ENCODE measurements around the gene UGT1A7.
"Not testable (repeated sequence)": the region's sequence is repeated elsewhere in the genome, so short reads cannot be mapped to it uniquely, and the experiment has no call there.

The UGT1A7 gene

DNA sequence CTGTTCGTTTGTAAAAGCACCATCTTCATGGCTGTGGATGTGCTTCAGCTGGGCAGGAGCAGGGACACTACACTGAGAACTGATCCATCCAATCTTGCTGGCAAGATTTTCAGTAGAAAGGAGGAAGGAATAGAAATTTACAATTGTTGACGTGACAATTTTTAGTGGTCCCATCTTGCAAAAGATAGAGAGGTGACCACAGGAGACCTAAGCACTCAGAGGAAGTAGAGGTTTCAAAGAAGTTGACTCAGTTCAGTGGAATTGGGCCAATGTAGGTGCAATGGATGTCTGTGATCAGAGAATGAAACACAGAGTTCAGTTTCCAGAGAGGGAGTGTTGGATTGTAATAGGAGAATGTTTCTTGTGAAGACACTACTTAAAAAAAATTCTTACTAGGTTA lies 32.4 kb downstream of the UGT1A7 start:
- DNase-seq: no peak

DNA sequence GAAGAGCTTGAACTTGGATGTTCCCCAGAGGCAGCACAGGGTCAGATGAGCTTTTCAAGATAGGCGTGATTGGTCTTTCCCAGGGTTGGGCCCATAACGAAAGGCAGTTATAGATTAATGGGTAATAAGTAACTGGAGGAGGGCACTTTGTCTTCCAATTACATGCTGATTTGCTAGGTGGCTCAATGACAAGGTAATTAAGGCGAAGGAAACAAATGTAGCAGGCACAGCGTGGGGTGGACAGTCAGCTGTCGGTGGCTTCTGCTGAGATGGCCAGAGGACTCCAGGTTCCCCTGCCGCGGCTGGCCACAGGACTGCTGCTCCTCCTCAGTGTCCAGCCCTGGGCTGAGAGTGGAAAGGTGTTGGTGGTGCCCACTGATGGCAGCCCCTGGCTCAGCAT lies 36.9 kb downstream of the UGT1A7 start, which contains the start of gene UGT1A4:
TSS of gene UGT1A4 (plus strand) at position 185 of the 400 bp plus-strand sequence. CDS start at position 270, 85 bp downstream.
- DNase-seq: no peak

DNA sequence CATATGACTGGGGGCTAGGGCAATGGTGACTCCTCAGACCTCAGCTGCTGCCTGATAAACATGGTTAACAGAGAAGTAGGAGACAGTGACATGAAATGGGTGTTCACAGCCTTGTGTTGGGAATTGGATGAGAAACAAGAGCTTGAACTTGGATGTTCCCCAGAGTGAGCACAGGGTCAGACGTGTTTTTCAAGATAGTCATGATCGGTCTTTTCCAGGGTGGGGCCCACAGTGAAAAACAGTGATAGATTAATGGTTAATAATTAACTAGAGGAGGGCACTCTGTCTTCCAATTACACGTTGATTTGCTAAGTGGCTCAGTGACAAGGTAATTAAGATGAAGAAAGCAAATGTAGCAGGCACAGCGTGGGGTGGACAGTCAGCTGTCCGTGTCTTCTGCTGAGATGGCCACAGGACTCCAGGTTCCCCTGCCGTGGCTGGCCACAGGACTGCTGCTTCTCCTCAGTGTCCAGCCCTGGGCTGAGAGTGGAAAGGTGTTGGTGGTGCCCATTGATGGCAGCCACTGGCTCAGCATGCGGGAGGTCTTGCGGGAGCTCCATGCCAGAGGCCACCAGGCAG lies 47.1 kb downstream of the UGT1A7 start, which contains the start of gene UGT1A3:
TSS of gene UGT1A3 (plus strand) at position 320 of the 579 bp plus-strand sequence. CDS start at position 405, 85 bp downstream.
- DNase-seq: no peak

DNA sequence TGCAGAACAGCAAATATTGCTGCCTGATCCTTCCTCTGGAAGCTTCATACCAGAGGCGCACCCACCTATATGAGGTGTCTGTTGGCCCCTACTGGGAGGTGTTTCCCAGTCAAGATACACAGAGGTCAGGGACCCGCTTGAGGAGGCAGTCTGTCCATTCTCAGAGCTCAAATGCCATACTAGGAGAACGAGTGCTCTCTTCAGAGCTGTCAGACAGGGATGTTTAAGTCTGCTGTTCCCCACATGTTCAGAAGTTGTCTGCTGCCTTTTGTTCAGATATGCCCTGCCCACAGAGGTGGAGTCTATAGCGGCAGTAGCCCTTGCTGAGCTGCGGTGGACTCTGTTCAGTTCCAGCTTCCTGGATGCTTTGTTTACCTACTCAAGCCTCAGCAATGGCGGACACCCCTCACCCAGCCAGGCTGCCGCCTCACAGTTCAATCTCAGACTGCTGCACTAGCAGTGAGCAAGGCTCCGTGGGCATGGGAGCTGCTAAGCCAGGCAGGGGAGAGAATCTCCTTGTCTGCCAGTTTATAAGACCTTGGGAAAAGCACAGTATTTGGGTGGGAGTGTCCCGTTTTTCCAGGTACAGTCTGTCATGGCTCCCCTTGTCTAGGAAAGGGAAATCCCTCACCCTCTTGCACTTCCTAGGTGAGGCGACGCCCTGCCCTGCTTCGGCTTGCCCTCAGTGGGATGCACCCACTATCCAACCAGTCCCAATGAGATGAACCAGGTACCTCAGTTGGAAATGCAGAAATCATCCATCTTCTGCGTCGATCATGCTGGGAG lies 55.4 kb downstream of the UGT1A7 start:
- DNase-seq: not testable (repeated sequence)

DNA sequence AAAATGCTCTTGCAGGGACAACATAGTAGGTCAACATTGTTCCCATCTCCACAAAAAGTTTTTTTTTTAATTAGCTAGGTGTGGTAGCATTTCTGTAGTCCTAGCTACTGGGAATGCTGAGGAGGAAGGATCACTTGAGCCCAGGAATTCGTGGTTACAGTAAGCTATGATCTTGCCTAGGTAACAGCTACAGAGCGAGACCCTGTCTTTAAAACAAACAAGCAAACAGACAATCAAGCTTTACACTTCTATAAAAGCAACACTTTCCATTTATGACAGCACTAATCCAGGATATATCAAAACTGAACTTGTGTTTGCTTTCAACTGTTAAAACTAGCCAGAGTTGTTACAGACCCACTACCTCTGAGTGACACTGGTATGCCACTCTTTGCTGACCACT lies 59.2 kb downstream of the UGT1A7 start:
- DNase-seq: no peak

DNA sequence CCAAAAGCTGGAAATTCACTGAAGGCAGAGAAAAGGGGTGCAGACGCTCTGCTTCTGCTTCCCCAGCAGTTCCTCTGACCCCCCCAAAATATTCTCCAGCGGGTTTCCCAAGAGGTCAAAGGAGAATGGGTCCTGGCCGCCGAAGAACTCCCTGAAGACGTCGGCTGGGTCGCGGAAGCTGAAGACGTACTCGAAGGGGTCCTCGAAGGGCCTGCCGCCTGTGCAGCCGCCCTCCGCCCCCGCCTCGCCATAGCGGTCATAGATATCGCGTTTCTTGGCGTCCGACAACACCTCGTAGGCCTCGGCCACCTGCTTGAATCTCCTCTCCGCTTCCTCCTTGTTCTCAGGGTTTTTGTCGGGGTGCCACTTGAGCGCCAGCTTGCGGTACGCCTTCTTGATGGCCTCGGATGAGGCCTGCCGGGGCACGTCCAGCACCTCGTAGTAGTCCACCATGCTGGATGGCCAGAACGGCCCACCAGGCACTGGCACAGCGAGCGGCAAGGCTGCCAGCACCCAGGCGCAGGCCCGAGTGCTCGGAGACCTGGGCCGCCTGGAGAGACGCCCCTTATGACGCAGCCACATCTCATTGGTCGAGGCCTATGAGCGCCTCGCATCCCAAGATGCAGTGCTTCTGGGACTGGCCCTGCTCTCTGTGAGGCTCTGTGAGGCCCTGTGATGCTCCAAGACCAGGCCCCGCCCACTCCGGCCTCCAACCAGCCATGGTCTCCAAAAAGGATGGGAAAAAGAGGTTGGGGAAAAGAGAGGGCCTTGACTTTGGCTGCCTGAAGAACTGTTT lies 62.0 kb downstream of the UGT1A7 start:
- no peak for DNase-seq

DNA sequence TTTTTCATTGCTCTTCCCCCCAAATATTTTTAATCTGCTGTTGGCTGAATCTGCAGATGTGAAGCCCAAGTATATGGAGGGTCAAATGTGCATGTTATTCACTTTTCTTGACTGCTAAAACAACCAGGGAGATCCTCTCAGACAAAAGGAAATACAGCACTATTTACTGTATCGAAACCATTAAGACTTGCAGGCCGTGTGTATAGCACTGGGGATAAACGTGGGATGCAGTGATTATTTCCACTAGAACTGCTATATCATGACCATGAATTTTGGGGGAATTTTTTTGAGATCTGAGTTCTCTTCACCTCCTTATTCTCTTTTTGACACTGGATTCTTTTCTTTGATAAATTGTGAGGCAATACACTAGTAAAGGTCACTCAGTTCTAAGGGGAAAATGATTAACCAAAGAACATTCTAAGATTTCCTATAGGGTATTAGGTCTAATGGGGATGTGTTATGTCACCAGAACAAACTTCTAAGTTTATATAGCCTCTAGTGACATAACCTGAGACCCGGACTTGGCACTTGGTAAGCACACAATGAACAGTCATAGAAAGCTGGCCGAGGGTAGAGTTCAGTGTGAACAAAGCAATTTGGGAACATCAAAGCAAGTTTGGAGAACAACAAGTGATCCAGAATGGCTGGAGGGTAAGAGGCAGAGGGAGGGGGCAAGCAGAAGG lies 63.5 kb downstream of the UGT1A7 start:
- no peak for DNase-seq

DNA sequence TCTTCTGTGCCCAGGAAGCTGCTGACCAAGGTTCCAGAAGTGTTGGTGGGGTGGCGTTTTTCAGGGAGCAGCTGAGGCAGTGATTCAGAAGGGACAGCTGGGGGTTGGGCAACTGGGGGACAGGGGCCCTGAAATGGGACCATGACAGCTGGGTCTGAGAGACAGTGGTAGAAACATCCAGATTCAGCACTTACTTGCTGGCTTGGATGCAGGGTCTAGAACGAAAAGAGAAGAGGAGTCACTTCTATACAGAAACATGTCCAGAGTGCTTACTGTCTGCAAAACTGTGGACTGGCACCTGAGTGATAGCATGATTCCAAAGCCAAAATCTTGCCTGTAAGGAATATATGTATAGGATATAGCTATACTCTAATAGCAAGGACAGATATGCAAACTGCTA lies 64.1 kb downstream of the UGT1A7 start:
- not testable (repeated sequence) for DNase-seq

DNA sequence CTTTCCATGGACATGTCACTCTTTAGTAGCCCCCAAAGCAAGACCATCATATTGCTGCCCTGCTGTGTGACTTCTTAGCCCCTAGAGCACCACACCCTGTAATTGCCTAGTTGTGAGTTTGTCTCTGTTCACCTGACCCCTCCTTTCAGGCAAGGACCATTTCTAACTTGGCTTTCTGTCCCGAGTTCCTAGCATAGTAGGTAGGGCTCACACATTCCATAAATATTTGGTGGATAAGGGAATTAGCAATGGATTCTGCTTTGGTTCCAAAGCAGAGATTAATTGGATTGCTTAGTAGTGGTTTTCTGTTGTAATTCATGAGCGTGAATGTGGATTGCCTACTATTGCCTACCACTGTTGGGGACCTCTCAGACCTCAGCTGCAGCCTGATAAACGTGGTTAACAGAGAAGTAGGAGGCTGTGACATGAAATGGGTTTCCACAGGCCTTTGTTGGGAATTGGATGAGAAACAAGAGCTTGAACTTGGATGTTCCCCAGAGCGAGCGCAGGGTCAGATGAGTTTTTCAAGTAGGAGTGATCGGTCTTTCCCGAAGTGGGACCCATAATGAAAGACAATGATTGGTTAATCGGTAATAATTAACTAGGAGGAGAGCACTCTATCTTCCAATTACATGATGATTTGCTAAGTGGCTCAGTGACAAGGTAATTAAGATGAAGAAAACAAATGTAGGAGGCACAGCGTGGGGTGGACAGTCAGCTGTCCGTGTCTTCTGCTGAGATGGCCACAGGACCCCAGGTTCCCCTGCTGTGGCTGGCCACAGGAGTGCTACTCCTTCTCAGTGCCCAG lies 65.0 kb downstream of the UGT1A7 start:
- no peak for DNase-seq

DNA sequence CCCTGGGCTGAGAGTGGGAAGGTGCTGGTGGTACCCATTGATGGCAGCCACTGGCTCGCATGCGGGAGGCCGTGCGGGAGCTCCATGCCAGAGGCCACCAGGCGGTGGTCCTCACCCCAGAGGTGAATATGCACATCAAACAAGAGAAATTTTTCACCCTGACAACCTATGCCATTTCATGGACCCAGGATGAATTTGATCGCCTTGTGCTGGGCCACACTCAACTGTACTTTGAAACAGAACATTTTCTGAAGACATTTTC lies 65.5 kb downstream of the UGT1A7 start:
- no peak for DNase-seq

DNA sequence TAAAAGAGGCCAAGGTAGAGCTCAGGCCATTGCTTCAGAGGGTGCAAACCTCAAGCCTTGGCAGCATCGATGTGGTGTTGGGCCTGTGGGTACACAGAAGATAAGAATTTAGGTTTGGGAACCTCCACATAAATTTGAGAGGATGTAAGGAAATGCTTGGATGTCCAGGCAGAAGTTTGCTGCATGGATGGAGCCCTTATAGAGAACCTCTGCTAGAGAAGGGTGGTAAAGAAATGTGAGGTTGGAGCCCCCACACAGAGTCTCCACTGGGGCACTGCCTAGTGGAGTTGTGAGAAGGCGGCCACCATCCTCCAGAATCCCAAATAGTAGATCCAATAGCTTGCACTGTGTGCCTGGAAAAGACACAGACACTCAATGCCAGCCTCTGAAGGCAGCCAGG lies 69.0 kb downstream of the UGT1A7 start:
- DNase-seq: not testable (repeated sequence)

DNA sequence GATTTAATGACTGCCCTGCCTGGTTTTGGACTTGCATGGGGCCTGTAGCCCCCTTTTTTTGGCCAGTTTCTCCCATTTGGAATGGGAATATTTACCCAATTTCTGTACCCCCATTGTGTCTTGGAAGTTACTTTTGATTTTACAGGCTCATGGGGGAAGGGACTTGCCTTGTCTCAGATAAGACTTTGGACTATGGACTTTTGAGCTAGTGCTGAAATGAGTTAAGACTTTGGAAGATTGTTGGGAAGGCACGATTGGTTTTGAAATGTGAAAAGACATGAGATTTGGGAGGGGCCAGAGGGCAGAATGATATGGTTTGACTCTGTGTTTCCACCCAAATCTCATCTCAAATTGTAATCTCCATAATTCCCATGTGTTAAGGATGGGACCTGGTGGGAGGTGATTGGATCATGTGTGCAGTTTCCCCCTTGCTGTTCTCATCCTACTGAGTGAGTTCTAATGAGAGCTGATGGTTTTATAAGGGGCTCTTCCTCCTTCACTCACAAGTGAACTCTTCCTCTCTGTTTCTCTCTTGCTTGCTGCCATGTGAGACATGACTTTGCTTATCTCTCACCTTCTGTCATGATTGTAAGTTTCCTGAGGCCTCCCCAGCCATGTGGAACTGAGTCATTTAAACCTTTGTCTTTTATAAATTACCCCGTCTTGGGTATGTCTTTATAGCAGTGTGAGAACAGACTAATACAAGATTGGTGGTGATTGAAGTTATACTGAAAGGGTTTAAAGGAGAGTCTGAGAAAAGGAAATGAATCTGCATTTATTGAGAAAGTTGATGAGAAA lies 69.7 kb downstream of the UGT1A7 start:
- DNase-seq: not testable (repeated sequence)

DNA sequence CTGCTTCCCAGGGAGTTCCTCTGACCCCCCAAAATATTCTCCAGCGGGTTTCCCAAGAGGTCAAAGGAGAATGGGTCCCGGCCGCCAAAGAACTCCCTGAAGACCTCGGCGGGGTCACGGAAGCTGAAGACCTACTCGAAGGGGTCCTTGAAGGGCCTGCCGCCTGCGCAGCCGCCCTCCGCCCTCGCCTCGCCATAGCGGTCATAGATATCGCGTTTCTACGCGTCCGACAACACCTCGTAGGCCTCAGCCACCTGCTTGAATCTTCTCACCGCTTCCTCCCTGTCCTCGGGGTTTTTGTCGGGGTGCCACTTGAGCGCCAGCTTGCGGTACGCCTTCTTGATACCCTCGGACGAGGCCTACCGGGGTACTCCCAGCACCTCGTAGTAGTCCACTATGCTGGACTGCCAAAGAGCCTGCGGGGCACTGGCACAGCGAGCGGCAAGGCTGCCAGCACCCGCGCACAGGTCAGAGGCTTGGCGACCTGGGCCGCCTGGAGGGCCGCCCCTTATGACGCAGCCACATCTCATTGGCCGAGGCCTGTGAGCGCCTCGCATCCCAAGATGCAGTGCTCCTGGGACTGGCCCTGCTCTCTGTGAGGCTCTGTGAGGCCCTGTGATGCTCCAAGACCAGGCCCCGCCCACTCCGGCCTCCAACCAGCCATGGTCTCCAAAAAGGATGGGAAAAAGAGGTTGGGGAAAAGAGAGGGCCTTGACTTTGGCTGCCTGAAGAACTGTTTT lies 73.3 kb downstream of the UGT1A7 start:
- DNase-seq: no peak

DNA sequence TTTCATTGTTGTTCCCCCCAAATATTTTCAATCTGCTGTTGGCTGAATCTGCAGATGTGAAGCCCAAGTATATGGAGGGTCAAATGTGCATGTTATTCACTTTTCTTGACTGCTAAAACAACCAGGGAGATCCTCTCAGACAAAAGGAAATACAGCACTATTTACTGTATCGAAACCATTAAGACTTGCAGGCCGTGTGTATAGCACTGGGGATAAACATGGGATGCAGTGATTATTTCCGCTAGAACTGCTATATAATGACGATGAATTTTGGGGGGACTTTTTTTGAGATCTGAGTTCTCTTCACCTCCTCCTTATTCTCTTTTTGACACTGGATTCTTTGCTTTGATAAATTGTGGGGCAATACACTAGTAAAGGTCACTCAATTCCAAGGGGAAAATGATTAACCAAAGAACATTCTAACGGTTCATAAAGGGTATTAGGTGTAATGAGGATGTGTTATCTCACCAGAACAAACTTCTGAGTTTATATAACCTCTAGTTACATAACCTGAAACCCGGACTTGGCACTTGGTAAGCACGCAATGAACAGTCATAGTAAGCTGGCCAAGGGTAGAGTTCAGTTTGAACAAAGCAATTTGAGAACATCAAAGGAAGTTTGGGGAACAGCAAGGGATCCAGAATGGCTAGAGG lies 74.9 kb downstream of the UGT1A7 start:
- DNase-seq: no peak

DNA sequence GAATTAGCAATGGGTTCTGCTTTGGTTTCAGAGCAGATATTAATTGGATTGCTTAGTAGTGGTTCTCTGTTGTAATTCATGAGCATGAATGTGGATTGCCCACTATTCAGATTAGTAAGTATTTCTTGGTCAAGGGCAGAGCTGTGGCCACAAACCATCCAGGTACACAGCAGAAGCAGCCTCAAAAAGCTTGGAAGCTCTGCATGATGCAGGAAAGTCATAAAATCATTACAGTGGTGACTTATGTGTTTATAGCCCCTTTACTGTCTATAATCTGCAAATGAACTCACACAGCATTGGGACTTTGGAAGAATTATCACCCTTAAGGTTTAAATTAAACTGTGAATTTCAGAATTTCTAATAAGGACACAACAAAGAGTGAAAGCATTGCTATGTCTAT lies 76.4 kb downstream of the UGT1A7 start:
- no peak for DNase-seq

DNA sequence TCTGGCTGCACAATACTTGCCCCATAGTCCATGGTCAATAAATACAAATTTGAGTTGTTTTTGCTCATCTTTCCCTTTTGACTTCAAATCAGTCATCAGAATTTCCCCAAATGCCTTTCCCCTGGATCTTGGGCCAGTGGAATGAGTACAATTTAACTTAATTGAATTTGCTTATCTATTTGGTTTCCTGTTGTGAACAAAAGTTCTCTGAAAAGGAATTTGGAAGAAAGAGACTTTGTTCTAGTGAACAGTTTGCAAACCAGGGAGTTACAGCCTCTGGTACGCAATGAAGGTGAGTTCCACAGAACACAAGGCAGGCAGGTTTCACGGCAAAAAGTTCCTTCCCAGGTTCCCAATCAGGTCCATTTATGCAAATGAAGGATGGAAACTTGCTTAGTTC lies 77.1 kb downstream of the UGT1A7 start:
- no peak for DNase-seq

DNA sequence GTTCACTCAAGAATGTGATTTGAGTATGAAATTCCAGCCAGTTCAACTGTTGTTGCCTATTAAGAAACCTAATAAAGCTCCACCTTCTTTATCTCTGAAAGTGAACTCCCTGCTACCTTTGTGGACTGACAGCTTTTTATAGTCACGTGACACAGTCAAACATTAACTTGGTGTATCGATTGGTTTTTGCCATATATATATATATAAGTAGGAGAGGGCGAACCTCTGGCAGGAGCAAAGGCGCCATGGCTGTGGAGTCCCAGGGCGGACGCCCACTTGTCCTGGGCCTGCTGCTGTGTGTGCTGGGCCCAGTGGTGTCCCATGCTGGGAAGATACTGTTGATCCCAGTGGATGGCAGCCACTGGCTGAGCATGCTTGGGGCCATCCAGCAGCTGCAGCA lies 78.3 kb downstream of the UGT1A7 start, which contains the start of gene UGT1A1:
TSS of gene UGT1A1 (plus strand) at position 228 of the 400 bp plus-strand sequence. CDS start at position 246, 18 bp downstream.
- DNase-seq: no peak

DNA sequence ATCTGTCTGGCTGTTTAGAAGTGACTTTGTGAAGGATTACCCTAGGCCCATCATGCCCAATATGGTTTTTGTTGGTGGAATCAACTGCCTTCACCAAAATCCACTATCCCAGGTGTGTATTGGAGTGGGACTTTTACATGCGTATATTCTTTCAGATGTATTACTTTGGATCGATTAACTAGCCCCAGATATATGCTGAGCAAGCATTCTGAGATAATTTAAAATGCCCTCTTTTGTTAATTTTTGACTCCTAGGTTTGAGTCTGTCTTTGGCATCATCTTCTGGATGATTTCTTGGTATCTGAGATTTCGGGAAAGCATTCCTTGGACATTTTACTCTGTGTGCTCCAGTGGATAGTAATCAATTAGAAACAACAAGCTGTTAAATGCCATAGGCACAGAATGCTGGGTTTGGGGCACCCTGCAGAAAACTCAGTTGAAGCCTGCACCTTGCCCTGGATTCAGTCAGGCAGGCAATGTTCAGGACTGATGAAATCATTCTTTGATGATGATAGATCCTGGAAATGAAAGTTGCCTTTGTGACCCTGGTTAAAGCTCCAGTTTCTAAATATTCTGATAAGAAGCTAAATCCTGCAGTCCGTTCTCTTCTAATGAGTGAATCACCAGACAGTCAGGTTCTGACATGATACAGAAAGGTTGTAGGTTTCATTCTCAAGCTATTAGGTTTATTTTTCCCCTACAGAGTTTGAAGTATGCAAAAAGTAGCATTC lies 79.5 kb downstream of the UGT1A7 start:
- no peak for DNase-seq

DNA sequence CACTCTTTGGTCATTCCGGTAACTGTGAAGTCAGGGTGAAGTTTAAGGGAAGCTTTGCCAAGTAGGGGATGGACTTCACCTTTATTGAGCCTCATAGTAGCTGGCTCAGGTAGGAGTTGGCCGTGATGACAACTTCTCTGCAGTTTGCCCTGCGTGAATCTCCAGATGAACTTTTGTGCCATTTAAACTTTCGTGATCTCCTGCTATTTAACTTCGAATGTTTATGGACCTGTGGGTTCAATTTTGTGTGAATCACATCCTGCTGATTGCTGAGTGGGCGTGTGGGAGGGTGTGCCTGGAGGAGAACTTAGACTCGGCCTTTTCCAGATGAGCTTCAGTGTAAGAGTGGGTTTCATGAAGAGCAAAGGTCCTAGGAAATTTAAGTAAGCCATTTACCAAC lies 82.6 kb downstream of the UGT1A7 start:
- no peak for DNase-seq

Measured in NK-92 treated with Interleukin-12 subunit alpha and Interleukin-12 subunit beta, amount 100 ng/mL, for 24 hours (cell line).